HCT116 (cell line): ENCODE results near the gene SERPINH1. TPM values are rescaled to one million over a fixed set of nuclear protein-coding genes. Genes with fewer than 3 reads are reported as not detected.

ENCODE experiments used
- ATAC-seq: fragments of 200-7000 bp; cut with Tn5 transposase; 2 replicates; pipeline ENCODE4 v1.9.1; 2020; ENCODE audit warnings: mild to moderate bottlenecking, moderate library complexity
- BruUV-seq: library from RNA; stranded (reverse); fragments of 400-500 nt; replicated peaks from 2 replicates; lab custom pipeline; 2021; lab: Mats Ljungman, UMichigan
- CTCF ChIA-PET: fragments of 300-600 bp; sonication (Branson Sonifier 250); formaldehyde crosslinking; loops from one replicate; lab custom pipeline; 2021; ENCODE audit warnings: antibody characterized with exemption; lab: Charles Lee
- POLR2A ChIA-PET: fragments of 300-600, 350-600 bp; sonication (Branson Sonifier 250); formaldehyde crosslinking; loops from one replicate; lab custom pipeline; 2021; ENCODE audit warnings: antibody characterized with exemption; lab: Charles Lee
- RAD21 ChIA-PET, 2 experiments: fragments of 300-600 bp; sonication (Branson Sonifier 250); formaldehyde crosslinking; loops; one replicate each; lab custom pipeline; 2023; ENCODE audit warnings: low total read pairs in 2 of 2; ENCODE audit not compliant: uncharacterized antibody in 2 of 2, unreplicated experiment in 2 of 2, low non-redundant PET in 1 of 2; lab: Charles Lee
- DNase-seq: peaks from one replicate; pipeline ENCODE4 v3.0.0-alpha.2; 2010; ENCODE audit warnings: low read depth, low spot score
- H2AFZ ChIP-seq: fragments of 200-600 bp; shearing (Covaris generic), sonication (generic); 2 replicates; pipeline ENCODE4 v1.6.1; 2017; ENCODE audit warnings: low read depth, mixed run types, mixed read lengths, antibody characterized with exemption, low read length; ENCODE audit not compliant: poor library complexity, severe bottlenecking
- H3K27ac ChIP-seq: 2 replicates; pipeline ENCODE4 v1.5.1; 2012; ENCODE audit warnings: low read depth, low read length
- H3K27me3 ChIP-seq: fragments of 200-600 bp; sonication (generic); 2 replicates; pipeline ENCODE4 v1.6.1; 2016; ENCODE audit warnings: mixed run types, low read length, mixed read lengths; ENCODE audit not compliant: insufficient read depth
- H3K36me3 ChIP-seq, 2 experiments: fragments of 200-500 bp in 1 of 2; fragments of 200-600 bp in 1 of 2; sonication (Bioruptor generic) in 1 of 2; sonication (generic) in 1 of 2; 2 replicates each; pipeline versions ENCODE4 v1.5.1 to v1.6.1; 2014 to 2016; ENCODE audit warnings: low read length in 2 of 2, inconsistent platforms in 1 of 2, mixed read lengths in 1 of 2, mixed run types in 1 of 2; ENCODE audit not compliant: insufficient read depth in 2 of 2, control insufficient read depth in 1 of 2
- H3K4me1 ChIP-seq, 2 experiments: fragments of 200-600 bp in 1 of 2; sonication (generic) in 1 of 2; 2 replicates each; pipeline versions ENCODE4 v1.5.1 to v1.6.1; 2012 to 2017; ENCODE audit warnings: low read length in 2 of 2, inconsistent platforms in 1 of 2, mild to moderate bottlenecking in 1 of 2, mixed read lengths in 1 of 2, mixed run types in 1 of 2, moderate library complexity in 1 of 2; ENCODE audit not compliant: insufficient read depth in 2 of 2, control insufficient read depth in 1 of 2
- H3K4me2 ChIP-seq: fragments of 200-600 bp; sonication (generic); 2 replicates; pipeline ENCODE4 v1.6.1; 2017; ENCODE audit warnings: mixed run types, low read length, mixed read lengths
- H3K4me3 ChIP-seq, 2 experiments: fragments of 200-600 bp in 1 of 2; sonication (generic) in 1 of 2; replicated peaks in 1 of 2; 2 replicates each; pipeline ENCODE4 v1.5.1; 2011 to 2016; ENCODE audit warnings: low read length in 2 of 2, control low read depth in 1 of 2, low read depth in 1 of 2, mild to moderate bottlenecking in 1 of 2, mixed read lengths in 1 of 2, mixed run types in 1 of 2
- H3K79me2 ChIP-seq: fragments of 200-600 bp; sonication (generic); 2 replicates; pipeline ENCODE4 v1.6.1; 2017; ENCODE audit warnings: mild to moderate bottlenecking, mixed run types, low read length, moderate library complexity, mixed read lengths; ENCODE audit not compliant: insufficient read depth
- H3K9ac ChIP-seq: fragments of 200-600 bp; sonication (generic); 2 replicates; pipeline ENCODE4 v1.6.1; 2016; ENCODE audit warnings: low read length, mixed read lengths
- H3K9me2 ChIP-seq: fragments of 200-600 bp; sonication (generic), shearing (Covaris generic); 2 replicates; pipeline ENCODE4 v1.6.1; 2017; ENCODE audit warnings: mixed run types, mild to moderate bottlenecking, moderate library complexity; ENCODE audit not compliant: insufficient read depth
- H3K9me3 ChIP-seq, 2 experiments: fragments of 200-500 bp in 1 of 2; fragments of 200-600 bp in 1 of 2; sonication (Bioruptor generic) in 1 of 2; sonication (generic) in 1 of 2; 2 replicates each; pipeline ENCODE4 v1.6.1; 2014 to 2017; ENCODE audit warnings: low read length in 2 of 2, mixed read lengths in 2 of 2, inconsistent platforms in 1 of 2, low read depth in 1 of 2, mild to moderate bottlenecking in 1 of 2, mixed run types in 1 of 2, moderate library complexity in 1 of 2; ENCODE audit not compliant: control insufficient read depth in 1 of 2, insufficient read depth in 1 of 2
- H4K20me1 ChIP-seq: fragments of 200-600 bp; sonication (generic), shearing (Covaris generic); 2 replicates; pipeline ENCODE4 v1.6.1; 2017; ENCODE audit warnings: mixed run types, mild to moderate bottlenecking, moderate library complexity; ENCODE audit not compliant: insufficient read depth
- ATF3 ChIP-seq: IDR thresholded peaks from 2 replicates; pipeline ENCODE4 v1.6.1; 2012
- CBX3 ChIP-seq: IDR thresholded peaks from 2 replicates; pipeline ENCODE4 v1.6.1; 2012; ENCODE audit warnings: low read depth
- EGR1 ChIP-seq: IDR thresholded peaks from 2 replicates; pipeline ENCODE4 v1.6.1; 2012; ENCODE audit warnings: low read depth
- ELF1 ChIP-seq: IDR thresholded peaks from 2 replicates; pipeline ENCODE4 v1.6.1; 2012; ENCODE audit warnings: low read depth, borderline replicate concordance
- EZH2phosphoT487 ChIP-seq: fragments of 200-600 bp; IDR thresholded peaks from 2 replicates; pipeline ENCODE4 v1.6.1; 2018; ENCODE audit warnings: antibody characterized with exemption, borderline replicate concordance
- FOSL1 ChIP-seq: IDR thresholded peaks from 2 replicates; pipeline ENCODE4 v1.6.1; 2012; ENCODE audit warnings: low read depth
- MAX ChIP-seq: IDR thresholded peaks from 2 replicates; pipeline ENCODE4 v1.6.1; 2012
- POLR2AphosphoS5 ChIP-seq: IDR thresholded peaks from 2 replicates; pipeline ENCODE4 v1.6.1; 2011; ENCODE audit warnings: mild to moderate bottlenecking, low read depth, low read length, moderate library complexity
- REST ChIP-seq: IDR thresholded peaks from 2 replicates; pipeline ENCODE4 v1.6.1; 2012; ENCODE audit warnings: low read depth
- SIN3A ChIP-seq: IDR thresholded peaks from 2 replicates; pipeline ENCODE4 v1.6.1; 2012; ENCODE audit warnings: low read depth
- SP1 ChIP-seq: IDR thresholded peaks from 2 replicates; pipeline ENCODE4 v1.6.1; 2012; ENCODE audit warnings: low read depth
- SRF ChIP-seq: IDR thresholded peaks from 2 replicates; pipeline ENCODE4 v1.6.1; 2012; ENCODE audit warnings: low read depth
- TCF7L2 ChIP-seq: IDR thresholded peaks from 2 replicates; pipeline ENCODE4 v1.7.0; 2011; ENCODE audit warnings: borderline replicate concordance, inconsistent platforms; ENCODE audit not compliant: insufficient read depth, insufficient read length; ENCODE audit errors: extremely low read depth
- YY1 ChIP-seq: IDR thresholded peaks from 2 replicates; pipeline ENCODE4 v1.6.1; 2011; ENCODE audit warnings: low read length, low read depth, moderate library complexity, mild to moderate bottlenecking; ENCODE audit not compliant: insufficient replicate concordance; ENCODE audit errors: extremely low read depth
- ZFX ChIP-seq: fragments of 450-650 bp; IDR thresholded peaks from 2 replicates; pipeline ENCODE4 v1.6.1; 2017
- ZNF274 ChIP-seq: fragments of 200-500 bp; sonication (Bioruptor generic); IDR thresholded peaks from 2 replicates; pipeline ENCODE4 v1.6.1; 2014; ENCODE audit warnings: mild to moderate bottlenecking, low read depth, low read length, inconsistent platforms
- intact Hi-C: fragments of 100-400 bp; cut with micrococcal nuclease; formaldehyde crosslinking; loops from 2 replicates; pipeline ENCODE4 v1.10.0; 2022
- total RNA-seq: library from RNA; stranded (reverse); gene quantifications from one replicate; pipeline ENCODE4 v1.2.1, GENCODE V29; 2021; ENCODE audit not compliant: unreplicated experiment
- TF ChIP-seq, protein P1 (sequence below): IDR thresholded peaks from 2 replicates; pipeline ENCODE4 v1.6.1; 2011; ENCODE audit warnings: mild to moderate bottlenecking, low read length, moderate library complexity; ENCODE audit not compliant: insufficient replicate concordance; ENCODE audit errors: extremely low read depth

Gene SERPINH1
- total RNA-seq, 1 experiment from 2014 or later: 84.9 TPM

- Histone ChIP-seq H3K27me3 (no peaks in the 10 kb centered on the region), H3K9me2 (no peaks in the 10 kb centered on the region), H2AFZ (no peak within 1 kb of the TSS), H4K20me1 (no peaks in the 10 kb centered on the region), H3K36me3 (no peaks in the 10 kb centered on the region), H3K4me3 (peak within 1 kb of the TSS; percentile 70 to 74), H3K9ac (peak within 1 kb of the TSS; percentile 75), H3K4me2 (peak within 1 kb of the TSS; percentile 98), H3K27ac (peak within 1 kb of the TSS; percentile 41; the same call in 1 of the 2 replicates), H3K4me1 (peaks cover 3 to 23% of the 10 kb centered on the region in 2 experiments; a peak in 2 of 4 replicates), H3K9me3 (no peaks in the 10 kb centered on the region), H3K79me2 (no peaks in the 10 kb centered on the region)
- ATAC-seq (peak; percentile 92), DNase-seq (peak; percentile 58)
- CTCF ChIA-PET: interaction anchor here (0.7 to 1.7 kb wide), 3 partner anchors 73 to 81 kb away, joined by 4 read pairs; no protein-coding TSS in a partner anchor
- intact Hi-C loops: no loop called here
- no TSS peak for BruUV-seq
- RAD21 ChIA-PET: interaction anchor here (0.6 to 1.0 kb wide), 2 partner anchors 31 to 80 kb away, joined by 5 to 6 read pairs; no protein-coding TSS in a partner anchor
- POLR2A ChIA-PET: interaction anchor here (1.0 kb wide), 1 partner anchor 9 kb away, joined by 3 read pairs; no protein-coding TSS in a partner anchor
- TF ChIP-seq SIN3A: no peak
- peak; percentile 34 for TF ChIP-seq SP1
- TF ChIP-seq ELF1: no peak
- TF ChIP-seq POLR2AphosphoS5: peak; percentile 43
- 0 out of 2 replicates have a peak, but pooled peaks have one; percentile 55 for TF ChIP-seq MAX
- no peak for TF ChIP-seq FOSL1
- TF ChIP-seq SRF: no peak
- TF ChIP-seq REST: no peak
- TF ChIP-seq EZH2phosphoT487: no peak
- 0 out of 2 replicates have a peak, but pooled peaks have one; percentile 21 for TF ChIP-seq ZFX
- no peak for TF ChIP-seq ATF3
- peak; percentile 77 for TF ChIP-seq YY1
- TF ChIP-seq EGR1: no peak; the same call in 1 of the 2 replicates
- TF ChIP-seq, protein P1, sequence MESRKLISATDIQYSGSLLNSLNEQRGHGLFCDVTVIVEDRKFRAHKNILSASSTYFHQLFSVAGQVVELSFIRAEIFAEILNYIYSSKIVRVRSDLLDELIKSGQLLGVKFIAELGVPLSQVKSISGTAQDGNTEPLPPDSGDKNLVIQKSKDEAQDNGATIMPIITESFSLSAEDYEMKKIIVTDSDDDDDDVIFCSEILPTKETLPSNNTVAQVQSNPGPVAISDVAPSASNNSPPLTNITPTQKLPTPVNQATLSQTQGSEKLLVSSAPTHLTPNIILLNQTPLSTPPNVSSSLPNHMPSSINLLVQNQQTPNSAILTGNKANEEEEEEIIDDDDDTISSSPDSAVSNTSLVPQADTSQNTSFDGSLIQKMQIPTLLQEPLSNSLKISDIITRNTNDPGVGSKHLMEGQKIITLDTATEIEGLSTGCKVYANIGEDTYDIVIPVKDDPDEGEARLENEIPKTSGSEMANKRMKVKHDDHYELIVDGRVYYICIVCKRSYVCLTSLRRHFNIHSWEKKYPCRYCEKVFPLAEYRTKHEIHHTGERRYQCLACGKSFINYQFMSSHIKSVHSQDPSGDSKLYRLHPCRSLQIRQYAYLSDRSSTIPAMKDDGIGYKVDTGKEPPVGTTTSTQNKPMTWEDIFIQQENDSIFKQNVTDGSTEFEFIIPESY: no peak
- no peak for TF ChIP-seq ZNF274
- no peak for TF ChIP-seq TCF7L2
- no peak for TF ChIP-seq CBX3
Measured at GRCh38 chr11:75525433-75526191, 36.4 kb upstream of the SERPINH1 start, which contains the start of gene GDPD5. Gene GDPD5, minus strand, starts transcription at chr11:75525941. Its CDS starts 48,206 bp downstream, at chr11:75477735.
